IMR-90 (cell line): ENCODE data around the gene LARP4B. TPM values are rescaled to one million over a fixed set of nuclear protein-coding genes. Genes with fewer than 3 reads are reported as not detected.

Source experiments
- ATAC-seq: fragments of 200-7000 bp; cut with Tn5 transposase; 2 replicates; pipeline ENCODE4 v1.9.1; 2020; ENCODE audit warnings: low read depth, mild to moderate bottlenecking, moderate library complexity
- BruUV-seq: library from RNA; stranded (reverse); fragments of 400-500 nt; replicated peaks from 2 replicates; lab custom pipeline; 2021; lab: Mats Ljungman, UMichigan
- CTCF ChIA-PET: fragments of 300-600 bp; formaldehyde crosslinking; extraction: SDS; loops from one replicate; lab custom pipeline; 2021; ENCODE audit warnings: antibody characterized with exemption; lab: Yijun Ruan, JAX
- POLR2A ChIA-PET: fragments of 300-600 bp; sonication (Branson Sonifier 250); formaldehyde crosslinking; loops from one replicate; lab custom pipeline; 2022; ENCODE audit warnings: antibody characterized with exemption; ENCODE audit not compliant: unreplicated experiment; lab: Charles Lee
- DNase-seq: peaks from one replicate; pipeline ENCODE4 v3.0.0; 2013
- H2AFZ ChIP-seq: replicated peaks from 2 replicates; pipeline ENCODE3; 2013; ENCODE audit warnings: low read length, mild to moderate bottlenecking; ENCODE audit not compliant: poor library complexity
- H2AK5ac ChIP-seq: 2 replicates; pipeline ENCODE4 v1.6.1; 2013; ENCODE audit warnings: low read depth, low read length, inconsistent platforms
- H2AK9ac ChIP-seq: replicated peaks from 2 replicates; pipeline ENCODE3; 2013; ENCODE audit warnings: mild to moderate bottlenecking, low read depth, low read length, moderate library complexity; ENCODE audit not compliant: poor library complexity
- H2BK120ac ChIP-seq: 2 replicates; pipeline ENCODE4 v1.6.1; 2013; ENCODE audit warnings: low read depth, low read length, inconsistent platforms
- H2BK15ac ChIP-seq: 3 replicates; pipeline ENCODE4 v1.6.1; 2013; ENCODE audit warnings: low read depth, low read length, inconsistent platforms
- H2BK20ac ChIP-seq: 2 replicates; pipeline ENCODE4 v1.6.1; 2013; ENCODE audit warnings: low read depth, mild to moderate bottlenecking, inconsistent platforms, low read length, moderate library complexity
- H2BK5ac ChIP-seq: 2 replicates; pipeline ENCODE4 v1.6.1; 2013; ENCODE audit warnings: mild to moderate bottlenecking, low read depth, low read length, inconsistent platforms; ENCODE audit not compliant: poor library complexity, severe bottlenecking
- H3K14ac ChIP-seq: replicated peaks from 2 replicates; pipeline ENCODE4 v1.6.1; 2013; ENCODE audit warnings: low read depth, low read length, inconsistent platforms
- H3K18ac ChIP-seq: 2 replicates; pipeline ENCODE4 v1.6.1; 2013; ENCODE audit warnings: low read depth, low read length, control low read depth
- H3K23ac ChIP-seq: 2 replicates; pipeline ENCODE4 v1.6.1; 2013; ENCODE audit warnings: low read depth, low read length, inconsistent platforms
- H3K27ac ChIP-seq: 2 replicates; pipeline ENCODE4 v1.5.1; 2013; ENCODE audit warnings: mild to moderate bottlenecking, control low read depth, low read length; ENCODE audit not compliant: insufficient read depth
- H3K27me3 ChIP-seq: 2 replicates; pipeline ENCODE4 v1.6.1; 2013; ENCODE audit warnings: low read length; ENCODE audit not compliant: control insufficient read depth, insufficient read depth
- H3K36me3 ChIP-seq: 2 replicates; pipeline ENCODE4 v1.6.1; 2013; ENCODE audit warnings: low read length, mixed read lengths; ENCODE audit not compliant: control insufficient read depth, insufficient read depth
- H3K4ac ChIP-seq: 2 replicates; pipeline ENCODE4 v1.6.1; 2013; ENCODE audit warnings: low read depth, low read length, inconsistent platforms
- H3K4me1 ChIP-seq: 2 replicates; pipeline ENCODE4 v1.6.1; 2013; ENCODE audit warnings: low read length, mixed read lengths; ENCODE audit not compliant: control insufficient read depth, insufficient read depth
- H3K4me2 ChIP-seq: 2 replicates; pipeline ENCODE4 v1.6.1; 2013; ENCODE audit warnings: low read depth, mild to moderate bottlenecking, control low read depth, low read length, moderate library complexity
- H3K4me3 ChIP-seq: 2 replicates; pipeline ENCODE4 v1.5.1; 2013; ENCODE audit warnings: low read depth, mild to moderate bottlenecking, control low read depth, low read length, moderate library complexity; ENCODE audit not compliant: insufficient read depth
- H3K56ac ChIP-seq: 2 replicates; pipeline ENCODE4 v1.6.1; 2013; ENCODE audit warnings: low read length, inconsistent platforms; ENCODE audit not compliant: insufficient read depth; ENCODE audit errors: extremely low read depth
- H3K79me1 ChIP-seq, 2 experiments: 2 replicates each; pipeline ENCODE4 v1.6.1; 2013; ENCODE audit warnings: low read length in 2 of 2, inconsistent platforms in 1 of 2, low read depth in 1 of 2
- H3K9ac ChIP-seq: 2 replicates; pipeline ENCODE4 v1.6.1; 2013; ENCODE audit warnings: low read depth, low read length, control low read depth
- H3K9me1 ChIP-seq: 2 replicates; pipeline ENCODE4 v1.6.1; 2013; ENCODE audit warnings: low read length, inconsistent platforms; ENCODE audit not compliant: insufficient read depth
- H3K9me3 ChIP-seq: 2 replicates; pipeline ENCODE4 v1.6.1; 2013; ENCODE audit warnings: low read length; ENCODE audit not compliant: control insufficient read depth, insufficient read depth
- H4K20me1 ChIP-seq: 2 replicates; pipeline ENCODE4 v1.6.1; 2013; ENCODE audit warnings: low read length, inconsistent platforms; ENCODE audit not compliant: insufficient read depth
- H4K5ac ChIP-seq: 2 replicates; pipeline ENCODE4 v1.6.1; 2013; ENCODE audit warnings: mild to moderate bottlenecking, low read depth, low read length, control low read depth
- H4K8ac ChIP-seq, 2 experiments: 2 replicates each; pipeline ENCODE4 v1.6.1; 2013; ENCODE audit warnings: low read depth in 2 of 2, low read length in 2 of 2, control low read depth in 1 of 2, inconsistent platforms in 1 of 2
- H4K91ac ChIP-seq: 2 replicates; pipeline ENCODE4 v1.6.1; 2013; ENCODE audit warnings: low read depth, low read length, inconsistent platforms; ENCODE audit not compliant: insufficient read depth
- CEBPB ChIP-seq: IDR thresholded peaks from 2 replicates; pipeline ENCODE4 v1.6.1; 2012; ENCODE audit warnings: low read depth, low read length, improper control_type of control experiment
- CHD1 ChIP-seq: IDR thresholded peaks from 2 replicates; pipeline ENCODE4 v1.6.1; 2012; ENCODE audit warnings: low read depth, low read length, improper control_type of control experiment
- CTCF ChIP-seq: conservative IDR thresholded peaks from 2 replicates; pipeline ENCODE4 v1.5.1; 2012; ENCODE audit warnings: mild to moderate bottlenecking, low read depth, low read length, improper control_type of control experiment
- FOS ChIP-seq: fragments of 150-350 bp; IDR thresholded peaks from 2 replicates; pipeline ENCODE4 v1.6.1; 2016; ENCODE audit warnings: low read depth, low read length
- MAZ ChIP-seq: IDR thresholded peaks from 2 replicates; pipeline ENCODE4 v1.6.1; 2012; ENCODE audit warnings: low read depth, mild to moderate bottlenecking, low read length, improper control_type of control experiment, moderate library complexity, borderline replicate concordance
- POLR2A ChIP-seq: IDR thresholded peaks from 2 replicates; pipeline ENCODE4 v1.6.1; 2012; ENCODE audit warnings: mild to moderate bottlenecking, low read depth, low read length
- RAD21 ChIP-seq: IDR thresholded peaks from 2 replicates; pipeline ENCODE4 v1.6.1; 2012; ENCODE audit warnings: low read length, improper control_type of control experiment
- SMC3 ChIP-seq: fragments of 150-350 bp; IDR thresholded peaks from 2 replicates; pipeline ENCODE4 v1.6.1; 2016; ENCODE audit warnings: low read depth, mild to moderate bottlenecking, antibody characterized with exemption, low read length, moderate library complexity
- USF2 ChIP-seq: fragments of 150-350 bp; IDR thresholded peaks from 2 replicates; pipeline ENCODE4 v1.6.1; 2017; ENCODE audit warnings: mild to moderate bottlenecking, antibody characterized with exemption, low read length, low read depth
- WGBS, 2 experiments: methylation state at CpG; one replicate each; pipeline versions ENCODE4 v1.1.5 to v1.1.7; 2013; ENCODE audit warnings: missing lambda C conversion rate in 2 of 2; ENCODE audit not compliant: insufficient read length in 1 of 2; ENCODE audit errors: extremely low coverage in 2 of 2; 5-methylcytosine and 5-hydroxymethylcytosine counted together
- dilution Hi-C: fragments of 300-500 bp; cut with HindIII; formaldehyde crosslinking; loops from one replicate; pipeline ENCODE4 v1.14.3; 2018; ENCODE audit warnings: low sequenced_read_pairs; ENCODE audit not compliant: unreplicated experiment
- in situ Hi-C: fragments of 300-500 bp; cut with MboI; formaldehyde crosslinking; loops from 3 replicates; pipeline ENCODE4 v1.14.3; 2019; ENCODE audit warnings: low sequenced_read_pairs, inconsistent platforms, mixed read lengths
- intact Hi-C: fragments of 100-400 bp; cut with micrococcal nuclease; formaldehyde crosslinking; loops from 2 replicates; pipeline ENCODE4 v1.10.0; 2022
- polyA plus RNA-seq, 3 experiments: library from polyadenylated mRNA; depleted of rRNA; stranded (reverse); fragments of >200 nt; gene quantifications; 2 replicates each; pipeline ENCODE4 v1.2.3, GENCODE V29; 2012; ENCODE audit warnings: low replicate concordance in 1 of 3
- total RNA-seq: library from RNA; depleted of rRNA; stranded (reverse); fragments of >200 nt; gene quantifications from 2 replicates; pipeline ENCODE4 v1.2.3, GENCODE V29; 2012

Gene LARP4B
- total and polyA plus RNA-seq, 2 of the 4 experiments (the other 2 are of a cell fraction), result 24.3 to 25.5 TPM

DNA sequence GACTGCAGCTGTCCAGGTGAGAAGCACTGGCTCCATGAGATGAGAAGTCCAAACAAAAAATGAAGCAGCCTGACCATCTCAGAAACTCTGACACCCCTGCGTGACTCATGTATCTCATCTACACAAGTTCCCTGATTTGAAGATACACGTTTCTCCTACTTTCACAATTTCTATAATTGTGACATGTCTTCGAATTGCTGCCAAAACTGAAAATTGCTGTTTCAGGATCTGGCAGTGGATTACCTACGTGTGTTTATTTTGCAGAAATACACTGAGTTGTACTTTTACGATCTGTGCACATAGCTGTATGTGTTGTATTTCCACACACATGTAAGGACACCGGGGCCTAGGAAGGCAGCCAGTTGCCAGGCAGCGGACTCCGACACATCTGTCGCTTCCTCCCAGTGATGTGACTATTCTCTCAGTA is 53.2 kb downstream of the LARP4B start:
- Histone ChIP-seq H3K27ac (peak overlapping the region; percentile 2; the same call in 1 of the 2 replicates), H4K20me1 (peaks cover 31% of the 10 kb centered on the region), H3K9me1 (peaks cover 18% of the 10 kb centered on the region), H2AFZ (no peak overlapping the region), H3K56ac (no peak overlapping the region), H3K4me2 (no peak overlapping the region), H3K9me3 (no peaks in the 10 kb centered on the region), H2BK120ac (no peak overlapping the region), H2AK9ac (no peak overlapping the region), H3K4me3 (no peak overlapping the region), H3K23ac (no peak overlapping the region), H3K27me3 (no peaks in the 10 kb centered on the region), H2BK15ac (no peak overlapping the region), H2BK5ac (no peak overlapping the region), H4K91ac (no peak overlapping the region), H3K14ac (no peak overlapping the region), H3K36me3 (peaks cover 29% of the 10 kb centered on the region), H3K18ac (no peak overlapping the region), H3K79me1 (peaks cover 39 to 67% of the 10 kb centered on the region in 2 experiments), H4K8ac (peak overlapping the region in 1 of 2 experiments; percentile 27; a peak in 1 of 4 replicates), H3K4me1 (peaks cover 7% of the 10 kb centered on the region), H2AK5ac (no peak overlapping the region), H2BK20ac (no peak overlapping the region), H3K9ac (no peak overlapping the region), H4K5ac (no peak overlapping the region), H3K4ac (no peak overlapping the region)
- CTCF ChIA-PET, result no interaction called here
- TF ChIP-seq CEBPB (peak; percentile 46), POLR2A (no peak), RAD21 (no peak), FOS (0 out of 2 replicates have a peak, but pooled peaks have one; percentile 15), CTCF (no peak), USF2 (no peak), MAZ (no peak), CHD1 (no peak), SMC3 (no peak)
- DNase-seq (peak; percentile 52), ATAC-seq (no peak; the same call in 1 of the 2 replicates)
- in situ Hi-C loops (no loop called here), intact Hi-C loops (no loop called here), dilution Hi-C loops (no loop called here)
- POLR2A ChIA-PET, result no interaction called here
- WGBS, 2 experiments, result 60% methylated on average over 1 of the region's 9 CpGs; no CpG with 5 or more reads in 1 of the 2 experiments
- no TSS peak for BruUV-seq
